Activated gamma-delta T cell (primary cell): ENCODE results near the gene GNG7.
"Not testable (repeated sequence)": the region's sequence is repeated elsewhere in the genome, so short reads cannot be mapped to it uniquely, and the experiment has no call there.

Experiments
- DNase-seq: peaks from one replicate; lab custom pipeline; 2025; lab: John Stamatoyannopoulos, UW

Gene GNG7

DNA sequence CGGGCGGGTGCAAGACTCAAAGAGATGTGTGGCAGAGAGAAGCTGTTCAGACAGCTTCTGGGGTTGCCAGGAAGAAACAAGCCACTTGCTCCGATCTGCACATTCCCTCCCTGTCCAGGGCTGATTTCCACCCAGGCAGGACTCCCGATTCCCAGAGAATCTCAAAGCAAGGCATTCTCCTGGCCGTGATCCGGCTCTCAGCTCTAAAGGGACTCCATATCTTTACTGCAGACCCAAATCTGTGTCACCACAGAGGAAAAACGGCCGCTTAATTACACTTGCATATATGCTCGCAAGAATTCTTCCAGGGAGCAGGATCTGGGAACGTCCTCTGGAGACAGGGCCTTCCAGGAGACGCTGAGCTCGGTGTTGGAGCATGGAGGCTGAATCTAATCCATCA, 25.7 kb downstream of the GNG7 start:
- no peak for DNase-seq

DNA sequence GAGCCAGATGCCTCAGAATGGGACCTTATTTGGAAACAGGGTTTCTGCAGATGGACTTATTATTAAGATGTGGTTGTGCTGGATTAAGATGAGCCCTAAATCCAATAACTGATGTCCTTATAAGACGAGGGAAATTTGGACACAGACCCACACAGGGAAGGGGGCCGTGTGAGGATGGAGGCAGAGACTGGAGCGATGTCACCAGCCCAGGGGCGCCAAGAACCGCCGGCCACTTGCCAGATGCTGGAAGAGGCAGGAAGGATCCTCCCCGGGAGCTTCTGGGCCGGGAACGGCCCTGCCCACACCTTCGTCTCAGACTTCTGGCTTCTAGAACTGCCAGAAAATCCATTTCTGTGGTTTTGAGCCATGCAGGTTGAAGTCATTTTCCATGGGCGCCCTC, 26.6 kb downstream of the GNG7 start:
- no peak for DNase-seq

DNA sequence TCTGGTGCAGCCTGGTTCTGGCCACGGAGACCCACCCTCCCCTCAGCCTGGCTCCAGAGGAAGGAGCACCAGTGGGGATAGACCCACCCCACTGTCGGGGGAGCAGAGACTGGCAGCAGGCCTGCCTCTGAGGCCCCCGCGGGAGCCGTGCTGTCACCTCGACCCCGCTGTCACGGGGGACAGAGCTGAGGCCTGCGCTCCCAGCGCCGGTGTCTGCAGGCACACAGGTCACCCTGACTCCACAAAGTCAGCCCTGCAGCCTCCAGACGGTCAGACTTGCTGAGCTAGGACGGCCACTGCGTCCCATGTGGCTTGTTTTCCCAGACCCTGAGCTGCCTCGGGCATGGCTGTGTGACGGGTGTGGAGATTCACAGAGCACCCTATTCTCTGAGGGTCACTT, 32.3 kb downstream of the GNG7 start:
- DNase-seq, result no peak

DNA sequence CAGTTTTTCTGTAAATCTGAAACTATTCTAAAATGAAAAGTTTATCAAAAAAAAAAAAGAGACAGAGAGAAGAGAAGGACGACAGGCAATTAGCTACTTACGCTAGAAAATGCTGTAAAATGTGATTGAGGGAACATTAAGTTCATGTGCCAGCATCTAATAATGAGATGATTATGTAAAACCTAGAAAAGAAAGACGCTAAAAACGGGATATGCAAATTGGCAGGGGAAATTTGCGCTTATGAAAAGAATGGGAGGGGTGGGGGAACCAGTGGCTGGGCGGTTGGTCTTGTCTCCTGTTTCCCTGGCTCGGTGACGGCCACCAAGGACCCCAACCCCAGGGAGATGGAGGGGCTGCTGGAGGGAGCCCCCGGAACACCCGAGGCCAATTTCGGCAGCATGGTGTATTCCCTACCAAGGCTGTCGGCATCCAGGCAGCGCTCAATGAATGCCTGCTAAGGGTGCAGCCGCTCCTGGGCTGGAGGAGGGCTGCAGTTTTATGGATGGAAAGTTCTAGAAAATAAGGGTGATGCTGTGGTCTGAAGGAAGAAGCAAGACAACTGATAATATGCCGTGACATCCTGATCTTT, 34.2 kb downstream of the GNG7 start:
- no peak for DNase-seq

DNA sequence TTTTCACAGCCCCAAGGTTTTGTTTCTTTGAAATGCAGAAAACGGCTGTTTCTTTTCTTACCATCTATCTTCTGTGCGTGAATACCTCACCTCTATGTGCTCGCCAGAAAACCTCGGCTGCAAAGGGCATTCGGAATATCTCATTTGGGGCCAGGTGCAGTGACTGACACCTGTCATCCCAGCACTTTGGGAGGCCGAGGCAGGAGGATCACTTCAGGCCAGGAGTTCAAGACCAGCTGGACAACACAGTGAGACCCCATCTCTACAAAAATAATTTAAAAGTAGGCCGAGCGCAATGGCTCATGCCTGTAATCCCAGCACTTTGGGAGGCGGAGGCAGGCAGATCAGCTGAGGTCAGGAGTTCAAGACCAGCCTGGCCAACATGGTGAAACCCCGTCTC, 35.1 kb downstream of the GNG7 start:
- not testable (repeated sequence) for DNase-seq

DNA sequence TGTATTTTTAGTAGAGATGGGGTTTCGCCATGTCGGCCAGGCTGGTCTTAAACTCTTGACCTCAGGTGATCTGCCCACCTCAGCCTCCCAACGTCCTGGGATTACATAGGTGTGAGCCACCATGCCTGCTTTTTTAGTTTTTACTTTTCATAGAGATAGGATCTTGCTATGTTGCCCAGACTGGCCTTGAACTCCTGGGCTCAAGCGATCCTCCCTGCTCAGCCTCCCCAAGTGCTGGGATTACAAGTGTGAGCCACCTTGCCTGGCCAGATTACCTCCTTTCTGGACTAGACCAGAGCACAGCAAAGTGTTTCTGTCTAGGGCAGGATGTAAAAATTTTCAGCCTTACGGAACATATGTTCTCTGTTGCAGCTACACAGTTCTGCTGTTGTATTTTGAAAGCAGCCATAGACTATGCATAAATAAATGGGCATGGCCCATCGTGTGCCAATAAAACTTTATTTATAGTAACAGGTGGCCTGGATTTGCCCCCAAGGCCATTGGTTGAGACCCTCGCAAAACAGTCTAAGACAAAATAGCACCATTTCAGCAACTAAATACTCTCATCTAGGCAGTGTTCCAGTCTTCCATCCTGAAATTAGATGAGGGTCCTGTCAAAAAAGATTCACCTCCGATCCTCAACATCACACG, 36.0 kb downstream of the GNG7 start:
- no peak for DNase-seq

DNA sequence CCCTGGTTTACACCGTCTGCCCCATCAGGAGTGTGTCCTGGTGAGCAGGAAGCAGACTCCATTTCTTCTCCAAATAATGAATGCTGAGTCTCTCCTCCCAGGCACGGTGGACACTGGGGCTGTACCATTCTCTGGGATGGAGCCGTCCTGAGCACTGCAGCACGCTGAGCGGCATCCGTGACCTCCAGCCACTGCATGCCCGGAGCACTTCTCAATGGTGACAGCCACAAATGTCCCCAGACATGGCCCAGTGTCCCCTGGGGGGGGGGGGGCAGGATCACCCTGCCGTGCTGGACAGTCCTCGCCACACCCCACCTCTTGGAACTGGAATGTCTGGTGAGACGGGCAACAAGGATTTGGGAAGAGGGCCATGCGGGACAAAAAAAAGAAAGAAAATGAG, 37.4 kb downstream of the GNG7 start:
- DNase-seq, result no peak

DNA sequence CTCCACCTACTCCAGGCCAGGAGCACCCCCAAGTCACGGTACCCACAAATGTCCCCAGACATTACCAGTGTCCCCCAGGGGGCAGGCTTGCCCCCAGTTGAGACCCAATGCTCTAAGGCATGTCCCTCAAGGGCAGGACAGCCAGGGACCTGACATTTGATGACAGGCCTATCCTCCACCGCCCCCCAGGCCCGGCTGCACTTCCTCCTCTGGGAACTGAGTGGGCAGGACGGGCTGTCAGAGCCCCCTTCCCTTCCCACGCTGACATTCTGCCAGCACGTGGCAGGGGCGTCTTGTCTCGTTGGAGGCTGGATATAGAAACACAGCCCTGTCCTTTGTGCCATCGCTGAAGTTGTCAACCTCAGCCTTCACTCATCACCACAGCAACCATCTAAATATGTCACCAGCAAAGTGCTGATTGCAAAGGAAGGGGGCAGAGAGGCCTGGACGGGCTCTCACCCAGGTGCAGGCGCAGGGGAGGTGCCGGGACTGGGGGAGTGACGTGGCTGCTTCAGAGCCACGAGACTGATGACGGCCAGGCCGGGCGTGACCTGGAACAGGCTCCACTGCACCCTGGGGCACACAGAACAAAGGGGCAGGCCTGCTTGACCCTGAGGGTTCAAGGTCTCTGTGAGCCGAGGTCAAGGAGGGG, 38.4 kb downstream of the GNG7 start:
- no peak for DNase-seq

DNA sequence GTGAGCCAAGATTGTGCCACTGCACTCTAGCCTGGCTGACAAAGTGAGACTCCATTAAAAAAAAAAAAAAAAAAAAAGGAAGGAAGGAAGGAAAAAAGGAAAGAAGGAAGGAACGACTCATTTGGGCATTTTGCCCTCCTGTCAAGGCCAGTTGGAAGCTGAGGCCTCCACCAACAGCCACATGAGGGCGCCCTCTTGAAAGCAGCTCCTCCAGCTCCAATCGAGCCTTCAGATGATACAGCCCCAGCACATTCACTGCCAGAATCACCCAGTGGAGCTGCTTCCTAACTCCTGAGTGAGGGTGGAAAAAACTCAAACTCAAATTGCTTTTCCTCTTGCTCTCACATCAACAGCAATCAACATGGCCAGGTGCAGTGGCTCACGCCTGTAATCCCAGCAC, 40.9 kb downstream of the GNG7 start:
- DNase-seq, result no peak

DNA sequence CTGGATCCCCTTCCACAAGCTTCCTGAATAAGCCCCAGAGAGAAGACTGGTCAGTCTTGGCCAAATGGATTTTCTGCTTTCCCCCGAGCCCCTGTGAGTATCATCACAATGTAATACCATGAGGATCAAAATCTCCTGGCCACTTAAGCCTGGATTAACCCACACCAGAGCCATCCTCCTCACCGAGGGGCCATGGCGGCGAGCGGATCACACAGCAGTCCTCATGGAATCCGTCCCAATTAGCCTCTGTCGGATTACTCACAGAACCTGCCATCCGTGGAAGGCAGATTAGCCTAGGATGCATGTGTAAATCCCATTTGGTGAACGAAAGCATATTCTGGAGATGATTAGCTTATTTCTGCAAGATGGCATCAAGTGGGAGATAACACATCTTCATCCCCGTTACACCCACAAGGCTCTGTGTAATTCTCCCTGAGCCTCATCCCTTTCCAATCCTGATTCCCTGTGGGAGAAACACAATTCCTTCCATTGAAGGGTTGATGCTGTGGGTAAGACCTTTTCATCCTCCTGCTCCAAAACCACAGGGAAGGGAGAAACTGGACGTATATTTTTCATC, 42.5 kb downstream of the GNG7 start:
- DNase-seq, result no peak

DNA sequence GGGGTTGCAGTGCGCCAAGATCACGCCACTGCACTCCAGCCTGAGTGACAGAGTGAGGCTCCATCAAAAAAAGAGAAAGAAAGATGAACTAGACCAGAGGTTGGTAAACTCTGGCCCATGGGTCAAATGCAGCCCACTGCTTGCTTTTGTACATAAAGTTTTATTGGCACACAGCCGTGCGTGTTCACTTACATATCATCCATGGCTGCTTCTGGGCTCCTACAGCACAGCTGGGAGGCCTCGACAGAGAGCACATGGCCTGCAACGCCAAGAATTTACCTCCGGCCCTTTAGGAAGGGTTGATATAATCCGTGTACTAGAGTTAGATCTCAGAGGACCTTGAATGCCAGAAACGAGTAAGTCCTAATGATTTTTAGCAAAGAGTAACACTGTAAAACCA, 46.0 kb downstream of the GNG7 start:
- no peak for DNase-seq

DNA sequence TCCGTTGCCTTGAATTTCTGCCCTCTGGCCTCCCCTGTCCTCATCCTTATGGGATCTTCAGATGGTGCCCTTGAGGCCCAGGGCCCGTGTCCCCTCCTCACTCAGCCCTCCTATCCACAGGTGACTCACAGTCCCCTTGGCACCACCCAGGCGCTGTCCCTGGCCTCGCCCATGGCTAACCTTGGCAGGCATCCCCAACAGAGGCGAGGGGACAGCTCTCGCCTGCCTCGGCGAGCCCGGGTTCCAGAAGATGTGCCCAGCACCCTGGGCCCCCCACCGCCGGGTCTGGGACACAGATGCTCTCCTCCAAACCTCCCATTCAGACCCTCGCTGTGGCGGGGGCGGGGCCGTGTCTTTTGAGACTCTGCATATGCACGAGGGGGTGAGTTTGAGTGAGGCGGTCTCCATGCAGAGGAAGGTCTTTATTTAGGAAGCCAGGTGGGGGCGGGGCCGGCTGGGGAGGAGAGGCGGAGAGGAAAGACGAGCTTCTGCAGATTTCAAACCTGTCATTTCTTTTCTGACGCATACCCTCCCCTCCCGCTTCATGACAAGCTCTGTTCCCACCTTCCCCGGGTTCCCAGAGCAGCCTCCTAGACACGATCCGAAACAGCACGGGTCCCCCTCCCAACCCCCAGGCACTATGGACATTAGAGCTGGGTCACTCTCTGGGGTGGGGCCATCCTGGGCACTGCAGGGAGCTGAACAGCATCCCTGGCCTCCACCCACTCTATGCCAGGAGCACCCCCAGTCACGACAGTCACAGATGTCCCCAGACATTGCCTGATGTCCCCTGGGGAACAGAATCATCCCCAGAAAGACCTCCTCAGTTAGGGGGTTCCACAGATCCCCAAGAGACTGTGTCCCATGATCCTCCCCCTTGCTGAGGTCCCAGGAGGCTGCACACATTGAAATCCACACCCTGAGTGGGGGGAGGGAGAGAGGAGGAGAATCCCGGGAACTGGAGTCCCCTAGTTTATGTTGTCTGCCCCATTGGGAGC, 48.5 kb downstream of the GNG7 start:
- no peak for DNase-seq

DNA sequence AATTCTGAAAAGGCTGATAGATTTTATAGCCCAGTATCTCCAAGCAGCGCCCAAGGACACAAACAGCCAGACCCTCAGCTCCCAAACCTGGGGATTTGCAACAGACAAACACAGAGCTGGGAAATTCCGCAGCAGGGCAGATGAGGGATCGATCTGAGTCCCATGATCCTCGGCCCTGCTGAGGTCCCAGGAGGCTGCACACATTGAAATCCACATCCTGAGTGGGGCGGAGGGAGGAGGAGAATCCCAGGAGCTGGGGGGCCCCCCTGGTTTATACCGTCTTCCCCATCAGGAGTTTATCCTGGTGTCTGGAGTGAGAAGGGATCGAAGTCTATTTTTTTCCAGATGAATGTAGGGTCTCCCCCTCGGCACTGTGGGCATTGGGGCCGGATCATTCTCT, 49.3 kb downstream of the GNG7 start:
- DNase-seq, result no peak

DNA sequence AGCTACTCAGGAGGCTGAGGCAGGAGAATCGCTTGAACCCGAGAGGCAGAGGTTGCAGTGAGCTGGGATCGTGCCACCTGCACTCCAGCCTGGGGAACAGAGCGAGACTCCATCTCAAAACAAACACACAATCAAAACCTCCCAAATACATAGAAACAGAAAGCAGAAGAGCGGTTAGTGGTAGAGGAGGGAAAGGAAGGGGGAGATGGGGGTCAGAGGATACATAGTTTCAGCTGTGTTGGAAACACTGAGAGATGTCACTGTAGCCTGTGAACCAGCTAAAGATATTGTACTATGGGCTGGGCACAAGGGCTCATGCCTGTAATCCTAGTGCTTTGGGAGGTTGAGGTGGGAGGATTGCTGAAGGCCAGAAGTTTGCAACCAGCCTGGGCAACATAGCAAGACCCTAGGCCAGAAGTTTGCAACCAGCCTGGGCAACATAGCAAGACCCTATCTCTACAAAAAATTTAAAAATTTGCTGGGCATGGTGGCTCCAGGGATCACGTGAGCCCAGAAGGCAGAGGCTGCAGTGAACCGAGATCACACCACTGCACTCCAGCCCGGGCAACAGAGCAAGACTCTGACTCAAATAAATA, 49.9 kb downstream of the GNG7 start:
- DNase-seq, result no peak

DNA sequence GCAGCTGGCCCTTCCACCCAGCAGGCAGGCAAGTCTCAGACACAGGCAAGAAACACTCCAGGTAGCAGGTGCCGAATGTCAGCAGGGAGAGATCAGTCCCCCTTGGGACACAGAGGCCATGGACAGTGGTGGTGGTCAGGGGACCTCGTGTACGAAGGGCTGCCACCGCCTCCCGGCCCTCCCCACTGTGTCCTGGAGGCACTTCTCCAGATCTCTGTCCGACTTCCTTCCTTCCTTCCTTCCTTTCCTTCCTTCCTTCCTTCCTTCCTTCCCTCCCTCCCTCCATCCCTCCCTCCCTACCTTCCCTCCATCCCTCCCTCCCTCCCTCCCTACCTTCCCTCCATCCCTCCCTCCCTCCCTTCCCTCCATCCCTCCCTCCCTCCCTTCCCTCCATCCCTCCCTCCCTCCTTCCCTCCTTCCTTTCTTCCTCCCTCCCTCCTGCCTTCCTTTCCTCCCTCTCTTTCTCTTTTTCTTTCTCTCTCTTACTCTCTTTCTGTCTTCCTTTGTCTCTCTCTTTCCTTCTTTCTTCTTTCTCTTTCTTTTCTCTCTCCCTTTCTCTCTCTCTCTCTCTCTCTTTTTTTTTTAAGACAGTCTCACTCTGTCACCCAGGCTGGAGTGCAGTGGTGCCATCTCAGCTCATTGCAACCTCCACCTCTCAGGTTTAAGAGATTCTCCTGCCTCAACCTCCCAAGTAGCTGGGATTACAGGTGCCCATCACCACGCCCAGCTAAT, 51.3 kb downstream of the GNG7 start:
- DNase-seq, result not testable (repeated sequence)

DNA sequence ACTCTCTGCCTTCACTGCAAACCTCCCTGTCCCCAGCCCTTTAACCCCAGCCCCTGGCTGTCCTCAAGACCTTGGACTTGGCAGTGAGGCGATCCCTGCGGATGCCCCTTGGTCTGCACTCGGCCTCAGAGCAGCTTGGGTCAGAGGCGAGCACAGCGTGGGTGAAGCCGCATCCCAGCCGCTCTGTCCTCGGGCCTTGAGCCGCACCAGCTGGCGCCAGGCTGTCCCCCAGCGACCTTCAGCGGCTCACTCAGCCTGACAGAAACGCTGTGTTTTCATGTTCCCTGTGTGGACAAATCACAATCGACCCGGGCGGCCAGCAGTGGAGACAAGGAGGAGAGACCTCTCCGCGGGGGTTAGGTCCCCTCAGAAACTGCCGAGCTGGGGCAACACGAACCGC, 52.0 kb downstream of the GNG7 start:
- no peak for DNase-seq

DNA sequence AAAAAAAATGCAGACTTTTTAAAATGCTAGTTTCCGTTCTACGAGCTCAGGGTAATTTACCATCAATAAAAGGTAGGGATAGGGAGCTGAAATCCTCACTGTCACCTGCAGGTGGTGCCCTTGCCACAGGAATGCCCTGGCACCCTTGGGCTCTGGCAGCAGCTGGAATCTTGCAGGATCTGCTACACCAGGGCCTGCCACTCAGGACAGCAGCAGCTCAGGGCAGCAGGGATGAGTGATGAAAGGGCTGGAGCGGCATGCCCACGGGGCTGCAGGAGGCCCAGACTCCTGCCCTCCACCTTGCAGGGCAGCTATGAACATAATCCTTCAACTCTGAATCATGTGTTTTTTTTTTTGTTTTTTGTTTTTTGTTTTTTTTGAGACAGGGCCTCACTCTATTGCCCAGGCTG, 54.0 kb downstream of the GNG7 start:
- DNase-seq, result no peak

DNA sequence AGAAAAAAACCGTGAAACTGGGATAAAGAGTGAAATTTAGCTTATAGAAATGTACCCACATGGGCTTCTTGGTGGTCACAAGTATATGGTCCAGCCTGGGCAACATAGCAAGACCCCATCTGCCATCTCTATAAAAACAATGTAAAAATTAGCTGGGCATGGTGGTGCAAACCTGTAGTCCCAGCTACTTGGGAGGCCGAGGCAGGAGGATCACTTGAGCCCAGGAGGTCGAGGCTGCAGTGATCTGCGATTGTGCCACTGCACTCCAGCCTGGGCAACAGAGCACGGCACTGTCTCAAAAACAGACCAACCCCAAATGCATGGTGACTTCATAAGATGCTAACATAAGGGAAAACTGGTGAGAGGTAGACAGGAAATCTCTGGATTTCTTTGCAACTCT, 54.4 kb downstream of the GNG7 start:
- DNase-seq, result no peak

DNA sequence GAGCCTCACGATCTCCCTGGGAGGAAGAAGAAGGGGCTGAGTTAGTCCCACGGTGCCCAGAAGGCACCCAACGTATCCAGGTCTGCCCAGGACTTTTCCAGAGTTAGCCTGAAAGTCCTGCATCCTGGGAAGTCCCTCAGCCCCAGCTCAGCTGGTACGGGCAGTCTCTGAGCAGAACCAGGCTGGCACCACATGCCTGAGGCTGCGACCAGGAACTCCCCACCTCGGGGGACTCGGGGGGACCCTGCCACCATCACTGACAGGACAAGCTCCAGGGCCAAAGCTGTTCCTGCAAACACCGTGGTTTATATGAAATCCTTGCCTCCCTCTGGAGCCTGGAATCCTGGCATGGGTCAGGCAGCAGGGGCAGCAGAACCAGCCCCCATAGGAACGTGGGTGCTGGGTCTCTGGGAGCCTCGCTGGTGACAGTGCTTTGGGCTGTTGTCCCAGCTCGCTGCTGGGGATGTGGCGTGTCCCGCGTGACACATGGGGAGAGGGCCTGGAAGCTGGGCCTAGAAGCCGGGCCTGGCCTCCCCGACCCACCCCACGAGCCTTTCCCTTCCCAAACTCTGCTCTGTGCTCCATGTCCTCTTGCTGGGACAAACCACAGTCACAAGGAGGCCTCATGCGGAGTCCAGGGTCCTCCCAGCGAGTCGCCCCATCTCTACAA, 55.5 kb downstream of the GNG7 start:
- no peak for DNase-seq

DNA sequence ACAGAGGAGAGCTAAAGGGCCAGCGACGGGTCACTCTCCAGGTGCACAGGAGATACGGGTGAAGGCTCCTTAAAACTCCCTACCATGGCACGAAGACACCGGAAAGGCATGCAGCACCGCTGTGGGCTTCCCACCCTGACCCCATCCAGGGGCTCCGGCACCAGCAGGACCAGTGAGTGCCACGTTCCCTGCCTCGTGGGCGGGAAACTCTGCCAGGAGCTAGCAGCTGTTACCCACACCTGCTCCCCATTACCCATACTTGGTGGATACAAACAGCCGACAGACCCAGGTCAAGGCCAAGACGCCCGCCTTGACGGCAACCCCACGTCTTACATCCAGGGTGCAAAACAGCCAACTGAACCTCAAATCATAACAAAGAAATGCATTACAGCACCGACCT, 56.7 kb downstream of the GNG7 start:
- DNase-seq, result no peak
